WTC11 (cell line): ENCODE measurements around the gene GRIN2A. TPM values are rescaled to one million over a fixed set of nuclear protein-coding genes. Genes with fewer than 3 reads are reported as not detected.

Experiments used
- ATAC-seq: fragments of 200-7000 bp; cut with Tn5 transposase; 2 replicates; pipeline ENCODE4 v1.10.0; 2021; ENCODE audit warnings: mild to moderate bottlenecking, moderate library complexity
- CTCF ChIA-PET: fragments of 300-600 bp; sonication (Branson Sonifier 250); formaldehyde crosslinking; loops from one replicate; lab custom pipeline; 2021; ENCODE audit warnings: antibody characterized with exemption; lab: Charles Lee
- POLR2A ChIA-PET: fragments of 350-600 bp; sonication (Branson Sonifier 250); formaldehyde crosslinking; loops from one replicate; lab custom pipeline; 2021; ENCODE audit warnings: antibody characterized with exemption; lab: Charles Lee
- DNase-seq: peaks from one replicate; pipeline ENCODE4 v3.0.0; 2021; ENCODE audit warnings: low spot score
- H3K27ac Mint-ChIP-seq: 2 replicates; pipeline ENCODE4 v1.8.0; 2021; ENCODE audit warnings: mixed read lengths
- H3K27me3 Mint-ChIP-seq: 2 replicates; pipeline ENCODE4 v1.8.0; 2021; ENCODE audit warnings: low read depth, mild to moderate bottlenecking, moderate library complexity, mixed read lengths
- H3K36me3 Mint-ChIP-seq: 2 replicates; pipeline ENCODE4 v1.8.0; 2021; ENCODE audit warnings: mixed read lengths
- H3K4me1 Mint-ChIP-seq: 2 replicates; pipeline ENCODE4 v1.8.0; 2022; ENCODE audit warnings: mixed read lengths
- H3K4me3 Mint-ChIP-seq: 2 replicates; pipeline ENCODE4 v1.8.0; 2021; ENCODE audit warnings: mild to moderate bottlenecking, moderate library complexity, mixed read lengths
- H3K9me3 Mint-ChIP-seq: 2 replicates; pipeline ENCODE4 v1.8.0; 2021; ENCODE audit warnings: mixed read lengths
- ATF1 ChIP-seq: sonication (generic); formaldehyde crosslinking; IDR thresholded peaks from 2 replicates; pipeline ENCODE4 v1.8.1; 2023; ENCODE audit warnings: mild to moderate bottlenecking, moderate library complexity, missing genetic modification reagents
- ATF6 ChIP-seq: sonication (generic); formaldehyde crosslinking; IDR thresholded peaks from 2 replicates; pipeline ENCODE4 v1.8.1; 2023; ENCODE audit warnings: mild to moderate bottlenecking, missing genetic modification reagents
- CBFB ChIP-seq: sonication (generic); formaldehyde crosslinking; IDR thresholded peaks from 2 replicates; pipeline ENCODE4 v1.8.1; 2022; ENCODE audit warnings: mild to moderate bottlenecking, low read depth, missing genetic modification reagents
- EMX1 ChIP-seq: fragments of 250-450 bp; sonication (Bioruptor Pico); IDR thresholded peaks from 2 replicates; pipeline ENCODE4 v1.8.0; 2021; ENCODE audit warnings: mild to moderate bottlenecking
- FOXJ3 ChIP-seq: sonication (generic); formaldehyde crosslinking; IDR thresholded peaks from 2 replicates; pipeline ENCODE4 v1.9.0; 2021; ENCODE audit warnings: missing genetic modification reagents, mild to moderate bottlenecking, borderline replicate concordance
- FOXP1 ChIP-seq: sonication (generic); formaldehyde crosslinking; IDR thresholded peaks from 2 replicates; pipeline ENCODE4 v1.8.0; 2022; ENCODE audit warnings: missing genetic modification reagents, mild to moderate bottlenecking, moderate library complexity, borderline replicate concordance
- RORB ChIP-seq: fragments of 250-450 bp; sonication (Bioruptor Pico); IDR thresholded peaks from 2 replicates; pipeline ENCODE4 v1.9.0; 2021; ENCODE audit warnings: mild to moderate bottlenecking
- SP1 ChIP-seq: sonication (generic); formaldehyde crosslinking; conservative IDR thresholded peaks from 2 replicates; pipeline ENCODE4 v1.8.1; 2022; ENCODE audit warnings: missing genetic modification reagents
- TEAD1 ChIP-seq: sonication (generic); formaldehyde crosslinking; IDR thresholded peaks from 2 replicates; pipeline ENCODE4 v1.8.0; 2022; ENCODE audit warnings: mild to moderate bottlenecking, missing genetic modification reagents
- TEAD4 ChIP-seq: sonication (generic); formaldehyde crosslinking; IDR thresholded peaks from 2 replicates; pipeline ENCODE4 v1.8.0; 2022; ENCODE audit warnings: mild to moderate bottlenecking, missing genetic modification reagents
- ZNF263 ChIP-seq: sonication (generic); formaldehyde crosslinking; IDR thresholded peaks from 2 replicates; pipeline ENCODE4 v1.8.1; 2022; ENCODE audit warnings: low read depth, mild to moderate bottlenecking, moderate library complexity, missing genetic modification reagents
- ZNF396 ChIP-seq: fragments of 250-450 bp; sonication (Bioruptor Pico); IDR thresholded peaks from 2 replicates; pipeline ENCODE4 v1.8.0; 2021; ENCODE audit warnings: mild to moderate bottlenecking, moderate library complexity, borderline replicate concordance
- ZSCAN18 ChIP-seq: fragments of 250-450 bp; sonication (Bioruptor Pico); IDR thresholded peaks from 2 replicates; pipeline ENCODE4 v2.1.2; 2022; ENCODE audit warnings: mild to moderate bottlenecking, moderate library complexity
- total RNA-seq: library from RNA; stranded (reverse); gene quantifications from 3 replicates; pipeline ENCODE4 v1.2.3, GENCODE V29; 2021
- TF ChIP-seq, protein P1 (sequence below): sonication (generic); formaldehyde crosslinking; IDR thresholded peaks from 2 replicates; pipeline ENCODE4 v1.8.1; 2022; ENCODE audit warnings: low read depth, mild to moderate bottlenecking, moderate library complexity, missing genetic modification reagents, borderline replicate concordance
- TF ChIP-seq, protein P2 (sequence below): fragments of 250-450 bp; sonication (Bioruptor Pico); IDR thresholded peaks from 2 replicates; pipeline ENCODE4 v1.9.0; 2021; ENCODE audit warnings: mild to moderate bottlenecking
- TF ChIP-seq, protein P3 (sequence below): fragments of 250-450 bp; sonication (Bioruptor Pico); conservative IDR thresholded peaks from 2 replicates; pipeline ENCODE4 v1.9.0; 2021; ENCODE audit warnings: mild to moderate bottlenecking
- TF ChIP-seq, protein P4 (sequence below): fragments of 250-450 bp; sonication (Bioruptor Pico); IDR thresholded peaks from 2 replicates; pipeline ENCODE4 v1.8.0; 2021; ENCODE audit warnings: mild to moderate bottlenecking
- TF ChIP-seq, protein P5 (sequence below): sonication (generic); formaldehyde crosslinking; IDR thresholded peaks from 2 replicates; pipeline ENCODE4 v1.8.0; 2022; ENCODE audit warnings: mild to moderate bottlenecking, missing genetic modification reagents
- TF ChIP-seq, protein P6 (sequence below): sonication (generic); formaldehyde crosslinking; conservative IDR thresholded peaks from 2 replicates; pipeline ENCODE4 v1.8.1; 2022; ENCODE audit warnings: mild to moderate bottlenecking, missing genetic modification reagents
- TF ChIP-seq, protein P7 (sequence below): sonication (generic); formaldehyde crosslinking; IDR thresholded peaks from 2 replicates; pipeline ENCODE4 v1.8.0; 2023; ENCODE audit warnings: missing genetic modification reagents, mild to moderate bottlenecking, borderline replicate concordance

Gene GRIN2A
- total RNA-seq, 1 experiment from 2014 or later, result 3.5 TPM

DNA sequence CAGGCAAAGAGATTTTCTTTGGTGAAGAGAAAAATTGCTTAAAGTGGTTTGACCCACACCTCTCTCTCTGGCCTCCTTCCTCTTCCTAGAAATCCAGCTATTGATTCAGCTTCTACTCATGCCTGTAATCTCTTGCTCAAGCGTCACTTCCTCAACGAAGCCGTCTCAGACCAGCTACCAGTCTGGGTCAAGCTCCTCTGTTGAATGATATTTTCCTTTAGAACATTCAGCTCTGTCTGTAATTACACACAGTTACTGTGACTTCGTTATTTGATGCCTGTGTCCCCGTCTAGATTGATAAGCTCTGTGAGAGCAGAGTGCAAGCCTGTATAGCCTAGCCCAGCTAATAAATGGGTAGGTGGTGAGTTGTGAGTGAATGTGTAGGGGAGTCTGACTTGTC lies 168.5 kb downstream of the GRIN2A start:
- no peaks in the 10 kb centered on the region for H3K9me3 Mint-ChIP-seq
- H3K27me3 Mint-ChIP-seq, result no peaks in the 10 kb centered on the region
- no peaks in the 10 kb centered on the region for H3K36me3 Mint-ChIP-seq
- TF ChIP-seq ATF1 (no peak), ATF6 (no peak), ZNF263 (no peak), FOXJ3 (no peak), TEAD1 (CRISPR knock-in tag) (no peak), FOXP1 (CRISPR knock-in tag) (no peak), TEAD4 (CRISPR knock-in tag) (no peak), RORB (no peak), ZSCAN18 (CRISPR knock-in tag) (no peak), ZNF396 (CRISPR knock-in tag) (no peak), EMX1 (CRISPR knock-in tag) (no peak), SP1 (CRISPR knock-in tag) (no peak), CBFB (no peak)
- TF ChIP-seq, protein P1, sequence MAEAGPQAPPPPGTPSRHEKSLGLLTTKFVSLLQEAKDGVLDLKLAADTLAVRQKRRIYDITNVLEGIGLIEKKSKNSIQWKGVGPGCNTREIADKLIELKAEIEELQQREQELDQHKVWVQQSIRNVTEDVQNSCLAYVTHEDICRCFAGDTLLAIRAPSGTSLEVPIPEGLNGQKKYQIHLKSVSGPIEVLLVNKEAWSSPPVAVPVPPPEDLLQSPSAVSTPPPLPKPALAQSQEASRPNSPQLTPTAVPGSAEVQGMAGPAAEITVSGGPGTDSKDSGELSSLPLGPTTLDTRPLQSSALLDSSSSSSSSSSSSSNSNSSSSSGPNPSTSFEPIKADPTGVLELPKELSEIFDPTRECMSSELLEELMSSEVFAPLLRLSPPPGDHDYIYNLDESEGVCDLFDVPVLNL (CRISPR knock-in tag), result no peak
- TF ChIP-seq, protein P2, sequence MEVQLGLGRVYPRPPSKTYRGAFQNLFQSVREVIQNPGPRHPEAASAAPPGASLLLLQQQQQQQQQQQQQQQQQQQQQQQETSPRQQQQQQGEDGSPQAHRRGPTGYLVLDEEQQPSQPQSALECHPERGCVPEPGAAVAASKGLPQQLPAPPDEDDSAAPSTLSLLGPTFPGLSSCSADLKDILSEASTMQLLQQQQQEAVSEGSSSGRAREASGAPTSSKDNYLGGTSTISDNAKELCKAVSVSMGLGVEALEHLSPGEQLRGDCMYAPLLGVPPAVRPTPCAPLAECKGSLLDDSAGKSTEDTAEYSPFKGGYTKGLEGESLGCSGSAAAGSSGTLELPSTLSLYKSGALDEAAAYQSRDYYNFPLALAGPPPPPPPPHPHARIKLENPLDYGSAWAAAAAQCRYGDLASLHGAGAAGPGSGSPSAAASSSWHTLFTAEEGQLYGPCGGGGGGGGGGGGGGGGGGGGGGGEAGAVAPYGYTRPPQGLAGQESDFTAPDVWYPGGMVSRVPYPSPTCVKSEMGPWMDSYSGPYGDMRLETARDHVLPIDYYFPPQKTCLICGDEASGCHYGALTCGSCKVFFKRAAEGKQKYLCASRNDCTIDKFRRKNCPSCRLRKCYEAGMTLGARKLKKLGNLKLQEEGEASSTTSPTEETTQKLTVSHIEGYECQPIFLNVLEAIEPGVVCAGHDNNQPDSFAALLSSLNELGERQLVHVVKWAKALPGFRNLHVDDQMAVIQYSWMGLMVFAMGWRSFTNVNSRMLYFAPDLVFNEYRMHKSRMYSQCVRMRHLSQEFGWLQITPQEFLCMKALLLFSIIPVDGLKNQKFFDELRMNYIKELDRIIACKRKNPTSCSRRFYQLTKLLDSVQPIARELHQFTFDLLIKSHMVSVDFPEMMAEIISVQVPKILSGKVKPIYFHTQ, result no peak
- TF ChIP-seq, protein P3, sequence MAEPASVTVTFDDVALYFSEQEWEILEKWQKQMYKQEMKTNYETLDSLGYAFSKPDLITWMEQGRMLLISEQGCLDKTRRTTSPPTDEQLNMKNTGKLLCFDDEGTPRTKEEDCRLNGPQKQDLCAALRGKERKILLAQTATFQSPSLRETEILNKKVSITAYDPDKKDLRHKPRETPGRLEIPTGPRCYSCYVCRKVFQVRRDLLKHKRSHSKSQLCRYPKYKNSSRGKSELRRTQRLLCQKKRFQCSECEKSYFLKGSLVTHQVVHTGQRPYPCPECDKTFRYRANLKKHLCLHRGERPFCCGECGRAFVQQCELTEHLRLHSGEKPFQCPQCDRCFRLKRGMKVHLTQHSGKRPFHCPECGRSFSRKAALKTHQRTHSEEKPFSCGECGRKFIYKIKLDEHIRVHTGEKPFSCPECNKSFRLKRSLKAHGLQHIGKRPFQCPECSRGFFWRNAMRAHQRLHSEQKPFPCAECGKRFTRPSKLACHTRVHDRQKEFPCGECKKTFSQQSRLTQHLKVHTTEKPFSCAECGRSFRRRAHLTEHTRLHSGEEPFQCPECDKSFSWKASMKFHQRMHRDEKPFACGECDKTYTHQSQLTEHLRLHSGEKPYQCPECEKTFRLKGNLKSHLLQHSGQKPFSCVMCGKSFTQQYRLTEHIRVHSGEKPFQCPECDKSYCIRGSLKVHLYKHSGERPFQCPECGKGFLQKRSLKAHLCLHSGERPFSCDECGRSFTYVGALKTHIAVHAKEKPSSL, result no peak
- TF ChIP-seq, protein P4, sequence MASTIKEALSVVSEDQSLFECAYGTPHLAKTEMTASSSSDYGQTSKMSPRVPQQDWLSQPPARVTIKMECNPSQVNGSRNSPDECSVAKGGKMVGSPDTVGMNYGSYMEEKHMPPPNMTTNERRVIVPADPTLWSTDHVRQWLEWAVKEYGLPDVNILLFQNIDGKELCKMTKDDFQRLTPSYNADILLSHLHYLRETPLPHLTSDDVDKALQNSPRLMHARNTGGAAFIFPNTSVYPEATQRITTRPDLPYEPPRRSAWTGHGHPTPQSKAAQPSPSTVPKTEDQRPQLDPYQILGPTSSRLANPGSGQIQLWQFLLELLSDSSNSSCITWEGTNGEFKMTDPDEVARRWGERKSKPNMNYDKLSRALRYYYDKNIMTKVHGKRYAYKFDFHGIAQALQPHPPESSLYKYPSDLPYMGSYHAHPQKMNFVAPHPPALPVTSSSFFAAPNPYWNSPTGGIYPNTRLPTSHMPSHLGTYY (CRISPR knock-in tag), result no peak
- TF ChIP-seq, protein P5, sequence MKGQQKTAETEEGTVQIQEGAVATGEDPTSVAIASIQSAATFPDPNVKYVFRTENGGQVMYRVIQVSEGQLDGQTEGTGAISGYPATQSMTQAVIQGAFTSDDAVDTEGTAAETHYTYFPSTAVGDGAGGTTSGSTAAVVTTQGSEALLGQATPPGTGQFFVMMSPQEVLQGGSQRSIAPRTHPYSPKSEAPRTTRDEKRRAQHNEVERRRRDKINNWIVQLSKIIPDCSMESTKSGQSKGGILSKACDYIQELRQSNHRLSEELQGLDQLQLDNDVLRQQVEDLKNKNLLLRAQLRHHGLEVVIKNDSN (CRISPR knock-in tag), result no peak
- TF ChIP-seq, protein P6, sequence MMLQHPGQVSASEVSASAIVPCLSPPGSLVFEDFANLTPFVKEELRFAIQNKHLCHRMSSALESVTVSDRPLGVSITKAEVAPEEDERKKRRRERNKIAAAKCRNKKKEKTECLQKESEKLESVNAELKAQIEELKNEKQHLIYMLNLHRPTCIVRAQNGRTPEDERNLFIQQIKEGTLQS (CRISPR knock-in tag), result no peak
- TF ChIP-seq, protein P7, sequence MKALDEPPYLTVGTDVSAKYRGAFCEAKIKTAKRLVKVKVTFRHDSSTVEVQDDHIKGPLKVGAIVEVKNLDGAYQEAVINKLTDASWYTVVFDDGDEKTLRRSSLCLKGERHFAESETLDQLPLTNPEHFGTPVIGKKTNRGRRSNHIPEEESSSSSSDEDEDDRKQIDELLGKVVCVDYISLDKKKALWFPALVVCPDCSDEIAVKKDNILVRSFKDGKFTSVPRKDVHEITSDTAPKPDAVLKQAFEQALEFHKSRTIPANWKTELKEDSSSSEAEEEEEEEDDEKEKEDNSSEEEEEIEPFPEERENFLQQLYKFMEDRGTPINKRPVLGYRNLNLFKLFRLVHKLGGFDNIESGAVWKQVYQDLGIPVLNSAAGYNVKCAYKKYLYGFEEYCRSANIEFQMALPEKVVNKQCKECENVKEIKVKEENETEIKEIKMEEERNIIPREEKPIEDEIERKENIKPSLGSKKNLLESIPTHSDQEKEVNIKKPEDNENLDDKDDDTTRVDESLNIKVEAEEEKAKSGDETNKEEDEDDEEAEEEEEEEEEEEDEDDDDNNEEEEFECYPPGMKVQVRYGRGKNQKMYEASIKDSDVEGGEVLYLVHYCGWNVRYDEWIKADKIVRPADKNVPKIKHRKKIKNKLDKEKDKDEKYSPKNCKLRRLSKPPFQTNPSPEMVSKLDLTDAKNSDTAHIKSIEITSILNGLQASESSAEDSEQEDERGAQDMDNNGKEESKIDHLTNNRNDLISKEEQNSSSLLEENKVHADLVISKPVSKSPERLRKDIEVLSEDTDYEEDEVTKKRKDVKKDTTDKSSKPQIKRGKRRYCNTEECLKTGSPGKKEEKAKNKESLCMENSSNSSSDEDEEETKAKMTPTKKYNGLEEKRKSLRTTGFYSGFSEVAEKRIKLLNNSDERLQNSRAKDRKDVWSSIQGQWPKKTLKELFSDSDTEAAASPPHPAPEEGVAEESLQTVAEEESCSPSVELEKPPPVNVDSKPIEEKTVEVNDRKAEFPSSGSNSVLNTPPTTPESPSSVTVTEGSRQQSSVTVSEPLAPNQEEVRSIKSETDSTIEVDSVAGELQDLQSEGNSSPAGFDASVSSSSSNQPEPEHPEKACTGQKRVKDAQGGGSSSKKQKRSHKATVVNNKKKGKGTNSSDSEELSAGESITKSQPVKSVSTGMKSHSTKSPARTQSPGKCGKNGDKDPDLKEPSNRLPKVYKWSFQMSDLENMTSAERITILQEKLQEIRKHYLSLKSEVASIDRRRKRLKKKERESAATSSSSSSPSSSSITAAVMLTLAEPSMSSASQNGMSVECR (CRISPR knock-in tag), result no peak
- H3K27ac Mint-ChIP-seq, result no peak overlapping the region
- ChIA-PET CTCF (interaction anchor here (0.6 to 1.6 kb wide), 12 partner anchors 9 to 755 kb away, joined by 3 to 8 read pairs (median 4); no protein-coding TSS in a partner anchor), POLR2A (no interaction called here)
- H3K4me3 Mint-ChIP-seq, result no peak overlapping the region
- ATAC-seq (no peak), DNase-seq (no peak)
- peaks cover 22% of the 10 kb centered on the region for H3K4me1 Mint-ChIP-seq
